ENCODE measurements around the gene SIAE.
A peak's percentile ranks its signal among the peaks of the same experiment; 100 is the strongest.

The SIAE gene, protein sequence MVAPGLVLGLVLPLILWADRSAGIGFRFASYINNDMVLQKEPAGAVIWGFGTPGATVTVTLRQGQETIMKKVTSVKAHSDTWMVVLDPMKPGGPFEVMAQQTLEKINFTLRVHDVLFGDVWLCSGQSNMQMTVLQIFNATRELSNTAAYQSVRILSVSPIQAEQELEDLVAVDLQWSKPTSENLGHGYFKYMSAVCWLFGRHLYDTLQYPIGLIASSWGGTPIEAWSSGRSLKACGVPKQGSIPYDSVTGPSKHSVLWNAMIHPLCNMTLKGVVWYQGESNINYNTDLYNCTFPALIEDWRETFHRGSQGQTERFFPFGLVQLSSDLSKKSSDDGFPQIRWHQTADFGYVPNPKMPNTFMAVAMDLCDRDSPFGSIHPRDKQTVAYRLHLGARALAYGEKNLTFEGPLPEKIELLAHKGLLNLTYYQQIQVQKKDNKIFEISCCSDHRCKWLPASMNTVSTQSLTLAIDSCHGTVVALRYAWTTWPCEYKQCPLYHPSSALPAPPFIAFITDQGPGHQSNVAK

DNA sequence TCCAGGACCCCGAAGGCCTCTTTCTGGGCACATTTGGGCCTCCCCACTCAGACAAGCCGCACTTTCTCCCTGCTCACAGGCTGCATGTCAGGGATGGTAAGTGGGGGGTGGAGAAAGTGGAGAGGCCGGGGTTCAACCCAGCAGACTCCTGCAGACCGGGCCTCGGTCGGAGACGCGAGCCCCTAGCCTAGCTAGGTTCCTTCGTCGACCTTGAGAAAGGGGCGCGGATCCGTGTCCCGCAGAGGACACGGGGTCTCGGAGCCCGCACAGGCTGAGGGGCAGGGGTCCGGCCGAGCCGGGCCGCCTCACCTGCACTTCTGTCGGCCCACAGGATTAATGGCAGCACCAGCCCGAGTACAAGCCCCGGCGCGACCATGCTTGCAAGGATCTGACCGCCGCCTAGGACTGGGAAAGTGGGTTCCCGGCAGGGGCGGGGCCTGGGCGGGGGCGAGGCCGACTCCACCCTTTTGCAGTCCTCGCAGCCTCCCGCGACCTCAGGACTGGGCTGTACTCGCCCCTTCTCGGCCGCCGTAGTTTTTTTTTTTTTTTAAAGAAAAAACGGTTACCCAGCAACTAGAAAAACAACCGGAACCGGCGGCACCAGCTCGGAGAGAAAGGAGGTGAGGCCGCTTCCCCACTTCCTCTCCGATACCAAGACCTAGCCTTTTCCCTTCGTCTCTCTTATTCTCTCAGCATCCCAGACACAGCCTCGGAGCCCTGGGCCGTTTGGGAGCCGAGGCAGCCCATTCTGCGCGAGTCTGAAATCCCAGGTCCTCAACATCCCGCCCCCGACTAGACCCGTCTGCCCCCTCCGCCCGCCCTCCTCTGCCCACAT is at the start of gene SIAE, which contains the start of gene SPA17:
Gene SIAE, minus strand, starts transcription at position 407 of the 835 bp plus-strand sequence. Its CDS starts 31 bp downstream, at position 376.
Gene SPA17, plus strand, starts transcription at position 572 of the 835 bp plus-strand sequence. CDS start 1,361 bp downstream, outside the sequence.
- DNase-seq (ENCODE audit: low read depth), result peak; percentile 96

DNA sequence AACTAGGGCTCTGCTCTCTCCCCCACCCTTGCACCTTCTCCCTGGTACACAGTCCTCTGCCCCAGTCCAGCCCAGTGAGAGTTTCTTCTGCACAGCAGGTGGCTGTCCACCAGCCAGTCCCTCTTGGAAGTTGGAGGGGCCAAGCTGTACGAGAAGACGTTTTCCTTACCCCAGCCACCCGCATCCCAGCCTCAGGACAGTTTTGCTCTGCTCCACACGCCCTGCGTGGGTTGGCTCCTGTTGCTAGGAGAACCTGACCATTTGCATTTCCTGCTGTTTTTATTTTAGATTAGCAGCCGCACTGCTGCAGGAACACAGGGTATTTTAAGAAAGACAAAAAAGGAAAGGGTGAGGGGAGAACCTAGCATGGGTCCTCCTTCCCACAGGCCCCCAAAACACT is 48.6 kb upstream of the SIAE start:
- no peak for DNase-seq (ENCODE audit: low read depth)

GRCh38 chr11:124719534-124719933 is 46.0 kb upstream of the SIAE start:
- no peak for DNase-seq (ENCODE audit: low read depth)

- DNase-seq (ENCODE audit: low read depth), result no peak
Observed at GRCh38 chr11:124718801-124719200, 45.3 kb upstream of the SIAE start.

DNA sequence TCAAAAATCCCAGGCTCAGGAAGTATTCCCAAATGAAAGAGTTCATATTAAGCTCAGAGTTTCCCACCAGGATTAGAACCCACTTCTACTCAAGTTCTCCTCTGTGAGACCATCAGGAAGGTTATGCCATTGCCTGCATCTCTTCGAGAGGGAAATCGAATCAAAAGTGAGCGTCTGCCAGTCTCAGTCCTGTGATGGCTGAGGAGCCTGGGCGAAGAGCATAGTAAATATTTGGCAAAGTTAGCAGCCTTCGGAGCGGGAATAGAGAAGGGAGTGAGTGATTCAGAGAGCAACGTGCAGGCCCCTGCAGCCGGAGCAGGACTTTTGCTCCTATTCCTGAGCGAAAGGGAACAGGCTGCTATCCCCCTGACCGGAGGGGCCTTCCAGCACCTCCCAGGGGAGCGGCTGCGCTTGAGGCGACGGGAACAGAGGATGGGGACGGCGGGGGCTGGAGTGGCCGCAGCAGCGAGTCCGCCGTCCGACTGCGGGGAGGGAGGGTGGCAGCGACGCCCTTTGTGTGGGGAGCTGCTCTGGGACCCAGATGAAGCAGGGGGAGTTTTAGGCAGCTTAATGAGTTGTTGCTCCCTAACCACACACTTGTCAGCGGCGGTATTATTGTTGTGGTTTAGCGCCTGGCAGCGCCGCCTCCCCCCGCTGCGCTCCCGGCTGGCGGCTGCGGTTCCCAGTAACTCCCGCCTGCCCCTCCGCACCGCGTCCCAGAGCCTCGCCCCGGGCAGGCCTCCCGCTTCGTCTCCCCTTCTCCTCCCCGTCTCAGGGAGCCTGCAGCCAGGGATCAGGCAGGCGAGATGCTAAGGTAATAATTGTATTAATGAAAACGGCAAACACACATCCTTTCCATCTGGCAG is 44.5 kb upstream of the SIAE start:
- DNase-seq (ENCODE audit: low read depth), result peak; percentile 31

DNA sequence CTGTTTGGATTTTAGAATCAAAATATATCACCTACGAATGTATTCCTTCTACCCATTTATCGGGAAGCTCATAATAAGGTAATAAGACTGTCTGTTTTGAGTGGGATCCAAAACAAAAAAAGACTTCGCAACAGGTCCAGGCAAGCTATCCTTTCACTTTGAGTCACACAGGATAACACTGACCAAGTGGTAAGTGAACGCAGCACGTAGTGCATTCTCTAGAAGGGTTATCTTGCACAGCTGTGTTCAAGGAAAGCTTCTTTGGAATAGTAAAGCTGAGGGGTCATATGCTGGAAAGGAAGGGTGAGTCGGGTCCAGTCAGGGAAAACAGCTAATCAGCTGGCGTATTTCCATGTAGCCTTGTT is 43.9 kb upstream of the SIAE start:
- peak; percentile 5 for DNase-seq (ENCODE audit: low read depth)

DNA sequence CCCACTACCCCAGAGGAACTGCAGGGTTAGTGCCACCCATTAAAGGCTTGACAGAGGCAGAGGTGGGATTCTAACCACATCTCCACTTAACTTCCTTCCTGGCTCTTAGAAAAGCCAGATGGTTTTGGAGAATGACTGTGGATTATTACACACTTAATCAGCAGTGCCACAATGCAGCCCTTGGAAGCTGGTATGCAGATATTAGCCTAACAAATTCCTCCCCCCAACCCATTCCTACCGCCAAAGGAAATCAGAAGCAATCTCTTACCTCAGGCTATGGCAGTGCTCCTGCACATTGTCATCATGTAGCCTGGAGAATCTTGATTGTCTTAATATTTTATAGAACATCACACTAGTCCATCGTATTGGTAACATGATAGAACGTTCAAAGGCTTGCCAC is 43.1 kb upstream of the SIAE start:
- DNase-seq (ENCODE audit: low read depth), result peak; percentile 48

DNA sequence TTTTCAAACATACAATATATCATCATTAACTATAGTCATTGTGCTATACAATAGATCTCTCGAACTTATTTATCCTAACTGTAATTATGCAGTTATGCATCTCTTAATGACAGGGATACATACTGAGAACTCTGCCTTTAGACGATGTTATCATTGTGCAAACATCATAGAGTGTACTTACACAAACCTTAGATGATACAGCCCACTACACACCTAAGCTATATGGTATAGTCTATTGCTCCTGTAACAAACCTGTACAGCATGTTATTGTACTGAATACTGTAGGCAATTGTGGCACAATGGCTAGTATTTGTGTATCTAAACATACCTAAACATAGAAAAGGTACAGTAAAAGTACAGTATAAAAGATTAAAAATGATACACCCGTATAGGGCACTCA is 38.9 kb upstream of the SIAE start:
- DNase-seq (ENCODE audit: low read depth), result no peak

- DNase-seq (ENCODE audit: low read depth), result peak; percentile 3
Observed at GRCh38 chr11:124707829-124708228, 34.3 kb upstream of the SIAE start.

- no peak for DNase-seq (ENCODE audit: low read depth)
Observed at GRCh38 chr11:124700028-124700427, 26.5 kb upstream of the SIAE start.

DNA sequence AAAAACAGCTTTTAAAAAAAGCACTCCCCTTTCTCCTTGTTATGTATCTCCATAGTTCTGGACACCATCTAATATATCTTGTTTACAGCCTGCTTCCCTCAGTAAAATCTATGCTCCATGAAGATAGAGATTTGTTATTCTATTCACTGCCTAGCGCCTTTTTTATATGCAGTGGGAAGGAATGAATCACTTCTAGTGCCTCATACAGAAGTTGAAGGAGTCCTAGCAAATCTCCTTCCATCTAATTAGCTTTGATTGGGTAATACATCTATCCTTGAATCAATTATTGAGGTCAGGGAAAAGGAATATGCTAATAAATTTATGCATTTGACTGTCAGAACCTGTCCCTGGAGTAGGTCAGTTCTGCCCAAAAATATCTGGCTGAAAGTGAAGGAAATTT is 26.0 kb upstream of the SIAE start:
- no peak for DNase-seq (ENCODE audit: low read depth)

GRCh38 chr11:124693142-124693541 is 19.6 kb upstream of the SIAE start:
- DNase-seq (ENCODE audit: low read depth), result no peak

DNA sequence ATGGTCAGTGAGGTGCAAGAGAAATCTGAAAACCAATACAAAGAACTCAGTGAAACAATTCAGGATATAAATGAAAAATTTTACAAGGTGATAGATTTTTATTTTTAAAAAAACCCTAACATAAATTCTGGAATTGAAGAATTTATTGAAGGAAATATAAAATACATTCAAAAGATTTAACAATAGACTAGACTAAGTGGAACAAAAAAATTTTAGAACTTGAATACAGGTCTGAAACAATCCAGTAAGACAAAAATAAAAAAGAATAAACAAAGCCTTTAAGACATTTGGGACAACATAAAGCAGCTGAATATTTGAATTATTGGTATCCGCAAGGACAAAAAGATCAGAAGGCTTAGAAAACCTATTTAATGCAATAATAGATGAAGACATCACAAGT is 8.9 kb upstream of the SIAE start:
- no peak for DNase-seq (ENCODE audit: low read depth)

- no peak for DNase-seq (ENCODE audit: low read depth)
Observed at GRCh38 chr11:124681421-124681820, 7.9 kb upstream of the SIAE start.

GRCh38 chr11:124678416-124678815 is 4.9 kb upstream of the SIAE start:
- DNase-seq (ENCODE audit: low read depth), result no peak

DNA sequence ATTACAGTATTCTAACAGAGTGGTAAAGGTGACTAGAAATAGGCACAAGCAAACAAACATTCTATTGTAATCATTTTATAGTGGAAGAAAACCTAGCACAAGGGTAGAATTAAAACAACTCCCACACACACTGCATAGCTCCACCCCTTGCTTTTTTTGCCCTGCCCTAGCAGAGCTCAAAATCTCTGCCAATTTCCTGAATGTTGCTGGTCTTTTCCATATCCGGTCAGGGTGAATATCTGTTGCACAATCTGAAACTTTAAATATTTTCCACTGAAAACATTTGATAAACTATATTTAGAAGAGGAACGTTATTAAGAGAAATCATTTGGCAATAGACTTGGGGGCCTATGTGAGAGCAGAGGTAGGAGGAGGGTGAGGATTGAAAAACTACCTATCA is 2.8 kb upstream of the SIAE start:
- peak; percentile 62 for DNase-seq (ENCODE audit: low read depth)

DNA sequence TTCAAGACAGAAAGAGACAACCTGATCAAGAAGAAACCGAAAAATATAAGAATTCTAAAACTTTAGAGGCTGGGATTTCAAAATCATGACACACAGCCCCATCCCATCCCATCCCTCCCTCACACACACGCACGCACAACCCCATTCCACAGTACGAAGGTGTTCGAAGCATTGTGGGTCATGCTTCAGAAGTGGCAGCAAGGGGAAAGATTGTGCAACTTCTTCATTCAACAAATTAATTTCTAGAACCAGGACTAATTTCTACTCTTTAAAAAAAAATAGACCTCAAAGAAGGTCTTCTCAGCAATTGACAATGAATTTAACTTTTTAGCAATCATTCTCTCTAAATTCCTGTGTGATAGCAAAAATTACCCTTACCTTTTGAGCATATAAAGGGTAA is 1.0 kb upstream of the SIAE start:
- DNase-seq (ENCODE audit: low read depth), result no peak

- no peak for DNase-seq (ENCODE audit: low read depth)
Observed at GRCh38 chr11:124674168-124674517, 604 bp upstream of the SIAE start.

GRCh38 chr11:124672536-124673215 is 863 bp downstream of the SIAE start:
- DNase-seq (ENCODE audit: low read depth), result no peak

- no peak for DNase-seq (ENCODE audit: low read depth)
Observed at GRCh38 chr11:124670732-124671131, 2.8 kb downstream of the SIAE start.

DNA sequence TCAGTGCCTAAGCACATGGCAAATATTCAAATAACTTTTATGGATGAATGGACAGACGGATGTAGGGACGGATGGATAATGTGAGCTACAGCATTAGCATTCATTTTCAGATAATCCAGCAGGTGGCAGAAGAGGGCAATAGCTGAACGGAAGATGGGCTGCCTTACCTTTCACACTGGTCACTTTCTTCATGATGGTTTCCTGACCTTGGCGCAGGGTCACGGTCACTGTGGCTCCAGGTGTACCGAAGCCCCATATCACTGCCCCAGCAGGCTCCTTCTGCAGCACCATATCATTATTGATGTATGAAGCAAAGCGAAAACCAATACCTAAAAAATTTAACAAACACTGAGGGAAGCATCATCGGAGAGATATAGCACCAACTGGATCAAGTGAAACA is 4.3 kb downstream of the SIAE start:
- DNase-seq (ENCODE audit: low read depth), result peak; percentile 58
